ENCODE results near the gene ENTPD7. TPM values are rescaled to one million over a fixed set of nuclear protein-coding genes. Genes with fewer than 3 reads are reported as not detected.

The ENTPD7 gene
- total and polyA plus RNA-seq, 9 of the 15 experiments (the other 6 are each of a cell fraction or from before 2014, with no cell fraction given) = 1.4 to 13.9 (median 8.5) TPM

DNA sequence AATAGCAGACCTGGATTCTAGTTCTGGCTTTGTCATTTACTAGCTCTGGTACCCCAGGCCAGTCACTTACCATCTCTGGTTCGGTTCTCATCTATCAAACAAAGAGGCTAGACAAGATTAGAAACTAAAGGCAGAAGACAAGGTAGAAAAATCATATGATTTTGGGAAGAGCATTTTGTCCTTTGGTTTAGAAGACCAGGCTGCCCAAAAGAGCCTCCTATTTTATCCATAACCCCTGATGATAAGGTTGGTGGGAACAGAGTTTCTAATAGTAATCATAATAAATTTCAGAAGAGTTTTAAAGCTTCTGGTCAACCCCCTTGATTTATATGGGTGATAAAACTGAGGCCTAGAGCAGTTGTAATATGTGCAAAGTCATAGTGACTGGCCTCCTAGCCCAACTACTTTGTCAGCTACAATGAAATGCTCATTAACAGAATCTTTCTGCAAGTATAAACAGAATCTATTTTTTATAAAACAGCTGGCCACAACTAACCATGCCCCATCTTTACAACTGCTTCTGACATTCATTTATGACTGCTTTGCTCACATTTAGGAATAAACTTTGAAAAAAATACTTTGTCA, 49.2 kb downstream of the ENTPD7 start (continued):
- no peak for TF ChIP-seq CREB3 (tag; conservative IDR thresholded peaks at IDR 0.05; ENCODE audit: low read depth)
- TF ChIP-seq ZNF75A (CRISPR knock-in tag; IDR thresholded peaks at IDR 0.05) = no peak
- TF ChIP-seq, protein P1, sequence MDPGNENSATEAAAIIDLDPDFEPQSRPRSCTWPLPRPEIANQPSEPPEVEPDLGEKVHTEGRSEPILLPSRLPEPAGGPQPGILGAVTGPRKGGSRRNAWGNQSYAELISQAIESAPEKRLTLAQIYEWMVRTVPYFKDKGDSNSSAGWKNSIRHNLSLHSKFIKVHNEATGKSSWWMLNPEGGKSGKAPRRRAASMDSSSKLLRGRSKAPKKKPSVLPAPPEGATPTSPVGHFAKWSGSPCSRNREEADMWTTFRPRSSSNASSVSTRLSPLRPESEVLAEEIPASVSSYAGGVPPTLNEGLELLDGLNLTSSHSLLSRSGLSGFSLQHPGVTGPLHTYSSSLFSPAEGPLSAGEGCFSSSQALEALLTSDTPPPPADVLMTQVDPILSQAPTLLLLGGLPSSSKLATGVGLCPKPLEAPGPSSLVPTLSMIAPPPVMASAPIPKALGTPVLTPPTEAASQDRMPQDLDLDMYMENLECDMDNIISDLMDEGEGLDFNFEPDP (CRISPR knock-in tag; IDR thresholded peaks at IDR 0.05) = no peak
- peak; percentile 23; the same call in 1 of the 2 replicates for TF ChIP-seq SMARCE1 (IDR thresholded peaks at IDR 0.05)
- 0 out of 2 replicates have a peak, but pooled peaks have one; percentile 16 for TF ChIP-seq FOSL1 (tag; conservative IDR thresholded peaks at IDR 0.05)
- no peak for TF ChIP-seq ZNF197 (CRISPR knock-in tag; IDR thresholded peaks at IDR 0.05; ENCODE audit: low read depth)
- no peak for TF ChIP-seq RBM25 (IDR thresholded peaks at IDR 0.05; ENCODE audit: low read depth, low read length, severe bottlenecking)
- TF ChIP-seq, protein P2, sequence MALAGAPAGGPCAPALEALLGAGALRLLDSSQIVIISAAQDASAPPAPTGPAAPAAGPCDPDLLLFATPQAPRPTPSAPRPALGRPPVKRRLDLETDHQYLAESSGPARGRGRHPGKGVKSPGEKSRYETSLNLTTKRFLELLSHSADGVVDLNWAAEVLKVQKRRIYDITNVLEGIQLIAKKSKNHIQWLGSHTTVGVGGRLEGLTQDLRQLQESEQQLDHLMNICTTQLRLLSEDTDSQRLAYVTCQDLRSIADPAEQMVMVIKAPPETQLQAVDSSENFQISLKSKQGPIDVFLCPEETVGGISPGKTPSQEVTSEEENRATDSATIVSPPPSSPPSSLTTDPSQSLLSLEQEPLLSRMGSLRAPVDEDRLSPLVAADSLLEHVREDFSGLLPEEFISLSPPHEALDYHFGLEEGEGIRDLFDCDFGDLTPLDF (CRISPR knock-in tag; IDR thresholded peaks at IDR 0.05) = no peak
- no peak for TF ChIP-seq SNRNP70 (optimal IDR thresholded peaks at IDR 0.05; ENCODE audit: low read depth, low read length)
- no peak for TF ChIP-seq HMG20B (CRISPR knock-in tag; IDR thresholded peaks at IDR 0.05)
- no peak for TF ChIP-seq BDP1 (IDR thresholded peaks at IDR 0.05; ENCODE audit: insufficient read depth, insufficient read length)
- no peak for TF ChIP-seq SMARCB1 (IDR thresholded peaks at IDR 0.05; ENCODE audit: insufficient read length, low read depth)
- no peak for TF ChIP-seq RUNX1 (IDR thresholded peaks at IDR 0.05; ENCODE audit: low read depth)
- TF ChIP-seq ZNF589 (CRISPR knock-in tag; IDR thresholded peaks at IDR 0.05; ENCODE audit: low read depth) = no peak
- no peak for TF ChIP-seq ZZZ3 (IDR thresholded peaks at IDR 0.05)
- no peak for TF ChIP-seq HSF4 (CRISPR knock-in tag; IDR thresholded peaks at IDR 0.05; ENCODE audit: borderline replicate concordance)
- TF ChIP-seq, protein P3, sequence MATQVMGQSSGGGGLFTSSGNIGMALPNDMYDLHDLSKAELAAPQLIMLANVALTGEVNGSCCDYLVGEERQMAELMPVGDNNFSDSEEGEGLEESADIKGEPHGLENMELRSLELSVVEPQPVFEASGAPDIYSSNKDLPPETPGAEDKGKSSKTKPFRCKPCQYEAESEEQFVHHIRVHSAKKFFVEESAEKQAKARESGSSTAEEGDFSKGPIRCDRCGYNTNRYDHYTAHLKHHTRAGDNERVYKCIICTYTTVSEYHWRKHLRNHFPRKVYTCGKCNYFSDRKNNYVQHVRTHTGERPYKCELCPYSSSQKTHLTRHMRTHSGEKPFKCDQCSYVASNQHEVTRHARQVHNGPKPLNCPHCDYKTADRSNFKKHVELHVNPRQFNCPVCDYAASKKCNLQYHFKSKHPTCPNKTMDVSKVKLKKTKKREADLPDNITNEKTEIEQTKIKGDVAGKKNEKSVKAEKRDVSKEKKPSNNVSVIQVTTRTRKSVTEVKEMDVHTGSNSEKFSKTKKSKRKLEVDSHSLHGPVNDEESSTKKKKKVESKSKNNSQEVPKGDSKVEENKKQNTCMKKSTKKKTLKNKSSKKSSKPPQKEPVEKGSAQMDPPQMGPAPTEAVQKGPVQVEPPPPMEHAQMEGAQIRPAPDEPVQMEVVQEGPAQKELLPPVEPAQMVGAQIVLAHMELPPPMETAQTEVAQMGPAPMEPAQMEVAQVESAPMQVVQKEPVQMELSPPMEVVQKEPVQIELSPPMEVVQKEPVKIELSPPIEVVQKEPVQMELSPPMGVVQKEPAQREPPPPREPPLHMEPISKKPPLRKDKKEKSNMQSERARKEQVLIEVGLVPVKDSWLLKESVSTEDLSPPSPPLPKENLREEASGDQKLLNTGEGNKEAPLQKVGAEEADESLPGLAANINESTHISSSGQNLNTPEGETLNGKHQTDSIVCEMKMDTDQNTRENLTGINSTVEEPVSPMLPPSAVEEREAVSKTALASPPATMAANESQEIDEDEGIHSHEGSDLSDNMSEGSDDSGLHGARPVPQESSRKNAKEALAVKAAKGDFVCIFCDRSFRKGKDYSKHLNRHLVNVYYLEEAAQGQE (IDR thresholded peaks at IDR 0.05; ENCODE audit: borderline replicate concordance) = no peak
- TF ChIP-seq, protein P3 (CRISPR knock-in tag; IDR thresholded peaks at IDR 0.05; ENCODE audit: low read depth) = no peak
